ENCODE measurements around the gene MARS1. TPM values are rescaled to one million over a fixed set of nuclear protein-coding genes. Genes with fewer than 3 reads are reported as not detected.

The MARS1 gene
- total RNA-seq, 1 donor from 2014 or later: 290 TPM

DNA sequence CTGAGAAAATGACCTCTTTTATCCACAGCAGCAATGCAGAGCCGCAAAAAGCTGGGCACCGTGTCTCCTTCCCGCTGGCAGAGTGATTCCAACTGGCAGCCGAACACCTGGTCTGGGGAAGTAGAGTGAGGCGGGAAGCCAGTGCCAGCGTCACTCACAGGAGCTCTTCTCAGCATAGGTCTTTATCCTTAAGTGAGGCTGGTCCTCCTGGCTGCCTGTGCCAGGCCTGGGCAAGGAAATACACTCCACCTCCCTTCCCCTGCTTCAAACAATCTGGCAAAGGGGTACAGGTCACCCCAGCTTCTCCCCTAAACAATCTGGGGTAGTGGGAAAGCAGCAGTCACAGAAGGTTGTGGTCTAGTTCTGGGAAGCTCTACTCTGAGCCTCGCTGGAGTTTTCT is 13.0 kb upstream of the MARS1 start:
- Mint-ChIP-seq H3K4me3 (ENCODE audit: low read depth) (no peak overlapping the region), H3K27ac (no peak overlapping the region), H3K27me3 (peaks cover 86% of the 10 kb centered on the region), H3K9me3 (ENCODE audit: low read depth) (no peaks in the 10 kb centered on the region), H3K36me3 (ENCODE audit: insufficient read depth) (no peaks in the 10 kb centered on the region), H3K4me1 (ENCODE audit: low read depth) (peaks cover 6% of the 10 kb centered on the region)
- TF ChIP-seq, protein P1, sequence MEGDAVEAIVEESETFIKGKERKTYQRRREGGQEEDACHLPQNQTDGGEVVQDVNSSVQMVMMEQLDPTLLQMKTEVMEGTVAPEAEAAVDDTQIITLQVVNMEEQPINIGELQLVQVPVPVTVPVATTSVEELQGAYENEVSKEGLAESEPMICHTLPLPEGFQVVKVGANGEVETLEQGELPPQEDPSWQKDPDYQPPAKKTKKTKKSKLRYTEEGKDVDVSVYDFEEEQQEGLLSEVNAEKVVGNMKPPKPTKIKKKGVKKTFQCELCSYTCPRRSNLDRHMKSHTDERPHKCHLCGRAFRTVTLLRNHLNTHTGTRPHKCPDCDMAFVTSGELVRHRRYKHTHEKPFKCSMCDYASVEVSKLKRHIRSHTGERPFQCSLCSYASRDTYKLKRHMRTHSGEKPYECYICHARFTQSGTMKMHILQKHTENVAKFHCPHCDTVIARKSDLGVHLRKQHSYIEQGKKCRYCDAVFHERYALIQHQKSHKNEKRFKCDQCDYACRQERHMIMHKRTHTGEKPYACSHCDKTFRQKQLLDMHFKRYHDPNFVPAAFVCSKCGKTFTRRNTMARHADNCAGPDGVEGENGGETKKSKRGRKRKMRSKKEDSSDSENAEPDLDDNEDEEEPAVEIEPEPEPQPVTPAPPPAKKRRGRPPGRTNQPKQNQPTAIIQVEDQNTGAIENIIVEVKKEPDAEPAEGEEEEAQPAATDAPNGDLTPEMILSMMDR (IDR thresholded peaks at IDR 0.05; ENCODE audit: unreplicated experiment): no peak
- no peak for DNase-seq (ENCODE audit: low spot score, unreplicated experiment)

DNA sequence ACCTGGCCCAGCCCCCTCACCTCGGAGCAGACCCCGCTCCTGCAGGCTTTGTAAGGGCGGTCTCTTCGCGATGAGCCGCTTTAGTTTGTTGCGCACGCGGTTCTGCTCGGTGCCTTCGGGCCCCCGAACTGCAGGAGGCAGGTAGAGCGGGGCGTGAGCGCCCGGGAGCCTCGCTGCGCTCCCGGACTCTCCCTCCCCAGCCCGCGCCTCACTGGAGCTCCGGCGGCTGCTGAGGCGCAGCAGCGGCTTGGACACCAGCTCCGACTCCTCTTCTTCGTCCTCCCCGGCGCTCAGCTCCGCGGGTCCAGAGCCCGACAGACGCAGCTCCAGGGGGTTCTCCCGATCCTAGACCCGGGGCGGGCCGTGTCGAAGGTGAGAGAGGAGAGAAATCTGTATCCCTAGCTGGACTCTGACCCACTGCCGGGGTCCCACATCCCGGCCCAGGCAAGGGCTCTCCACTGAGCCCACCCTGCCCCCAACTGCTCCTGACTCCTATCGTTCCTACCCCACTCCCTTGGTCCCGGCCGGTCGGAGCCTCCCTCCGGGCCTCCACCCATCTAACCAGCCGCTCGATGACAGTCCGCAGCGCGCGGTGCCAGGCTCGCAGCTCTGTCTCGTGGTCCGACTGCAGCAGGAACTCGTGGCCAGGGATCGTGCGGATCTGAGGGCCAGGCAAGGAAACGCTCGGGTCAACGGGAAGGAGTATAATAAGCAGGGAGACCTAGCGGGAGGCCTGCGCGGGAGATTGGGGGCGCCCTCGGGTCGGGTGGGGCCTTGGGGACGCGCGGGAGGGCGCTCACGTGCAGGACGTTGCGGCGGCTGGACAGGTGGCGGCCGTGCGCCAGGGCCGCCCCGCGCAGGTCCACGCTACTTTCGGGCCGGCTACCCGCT is 12.4 kb upstream of the MARS1 start:
- H3K36me3 Mint-ChIP-seq (ENCODE audit: insufficient read depth): no peaks in the 10 kb centered on the region
- H3K27me3 Mint-ChIP-seq: peaks cover 91% of the 10 kb centered on the region
- no peaks in the 10 kb centered on the region for H3K9me3 Mint-ChIP-seq (ENCODE audit: low read depth)
- peak overlapping the region; percentile 55 for H3K4me3 Mint-ChIP-seq (ENCODE audit: low read depth)
- peaks cover 6% of the 10 kb centered on the region for H3K4me1 Mint-ChIP-seq (ENCODE audit: low read depth)
- TF ChIP-seq, protein P1 (IDR thresholded peaks at IDR 0.05; ENCODE audit: unreplicated experiment): no peak
- no peak overlapping the region for H3K27ac Mint-ChIP-seq
- no peak for DNase-seq (ENCODE audit: low spot score, unreplicated experiment)

DNA sequence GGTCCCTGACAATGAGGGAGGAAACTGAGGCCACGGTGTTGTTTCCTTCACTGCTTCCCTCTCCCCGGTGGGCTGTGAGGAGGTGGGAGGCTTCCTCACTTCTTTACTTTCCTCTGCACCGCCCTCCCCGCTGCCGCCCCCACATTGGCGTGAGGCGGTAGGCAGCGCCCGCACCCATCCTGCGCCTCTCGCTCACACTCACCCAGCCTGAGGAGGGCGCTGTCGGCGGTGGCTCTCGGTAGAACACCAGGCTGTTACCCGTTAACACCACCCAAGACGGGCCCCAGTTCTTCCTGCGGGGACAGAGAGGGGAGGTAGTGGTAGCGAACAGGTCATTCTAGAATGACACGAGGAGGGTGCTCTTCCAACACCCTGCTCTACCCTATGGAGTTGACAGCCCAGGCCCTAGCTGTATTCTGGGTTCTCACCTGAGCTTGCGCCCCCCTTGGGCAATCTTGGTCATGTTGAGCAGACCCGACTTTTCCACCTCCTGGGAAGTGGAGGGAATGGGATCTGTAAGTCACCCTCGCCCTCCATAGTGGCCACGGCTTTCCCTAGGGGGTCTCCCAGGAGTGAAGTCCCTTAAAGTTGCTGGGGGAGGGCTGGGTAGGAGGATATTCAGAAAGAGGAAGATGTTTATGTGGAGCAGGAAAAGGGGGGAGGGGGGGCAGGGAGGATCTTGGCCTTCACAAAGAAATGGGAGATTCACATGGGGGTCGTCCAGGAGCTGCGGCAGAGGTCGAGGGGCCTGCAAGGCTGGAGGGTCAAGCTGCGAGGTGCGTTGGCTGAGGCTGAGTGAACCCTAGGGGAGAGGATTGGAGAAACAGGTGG is 11.5 kb upstream of the MARS1 start:
- Mint-ChIP-seq H3K4me1 (ENCODE audit: low read depth) (peaks cover 6% of the 10 kb centered on the region), H3K27ac (no peak overlapping the region), H3K9me3 (ENCODE audit: low read depth) (no peaks in the 10 kb centered on the region), H3K27me3 (peaks cover 95% of the 10 kb centered on the region), H3K36me3 (ENCODE audit: insufficient read depth) (no peaks in the 10 kb centered on the region), H3K4me3 (ENCODE audit: low read depth) (peak overlapping the region; percentile 56)
- no peak for DNase-seq (ENCODE audit: low spot score, unreplicated experiment)
- TF ChIP-seq, protein P1 (IDR thresholded peaks at IDR 0.05; ENCODE audit: unreplicated experiment): peak; percentile 31

DNA sequence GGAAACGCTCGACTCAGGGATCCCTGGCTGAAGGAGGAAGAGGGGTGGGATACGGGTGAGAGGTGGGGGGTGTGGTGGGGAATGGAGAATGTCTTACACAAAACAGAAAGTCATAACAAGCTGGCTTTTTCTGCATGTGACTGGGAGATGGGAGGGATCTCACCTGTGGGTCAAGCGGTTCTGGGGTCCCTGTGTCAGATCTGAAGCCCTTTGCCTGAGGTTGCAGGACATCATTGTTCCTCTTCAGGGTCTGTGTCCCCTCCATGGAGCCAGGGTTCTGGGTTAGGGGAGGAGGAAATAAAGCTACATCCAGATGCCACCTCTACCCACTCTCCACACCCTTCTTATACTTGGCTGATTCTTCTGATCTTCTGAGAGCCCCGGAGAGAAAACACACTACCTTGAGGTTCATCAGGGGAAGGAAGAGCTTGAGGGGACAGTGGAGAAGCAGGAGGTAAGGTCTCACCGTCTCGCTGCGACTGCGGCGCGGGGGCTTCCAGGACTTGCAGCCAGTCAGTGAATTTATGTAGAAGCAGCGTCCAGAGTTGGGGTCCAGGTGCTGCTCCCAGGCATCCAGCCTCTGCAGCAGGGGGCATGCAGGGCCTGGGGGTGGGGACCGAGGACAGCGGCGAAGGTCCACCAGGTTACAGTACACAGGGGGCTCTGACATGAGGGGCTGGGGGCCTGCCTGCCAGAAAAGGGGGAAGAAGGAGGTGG is 10.7 kb upstream of the MARS1 start:
- TF ChIP-seq, protein P1 (IDR thresholded peaks at IDR 0.05; ENCODE audit: unreplicated experiment): no peak
- H3K9me3 Mint-ChIP-seq (ENCODE audit: low read depth): no peaks in the 10 kb centered on the region
- H3K27me3 Mint-ChIP-seq: peaks cover 94% of the 10 kb centered on the region
- H3K36me3 Mint-ChIP-seq (ENCODE audit: insufficient read depth): no peaks in the 10 kb centered on the region
- H3K27ac Mint-ChIP-seq: no peak overlapping the region
- DNase-seq (ENCODE audit: low spot score, unreplicated experiment): no peak
- peaks cover 6% of the 10 kb centered on the region for H3K4me1 Mint-ChIP-seq (ENCODE audit: low read depth)
- H3K4me3 Mint-ChIP-seq (ENCODE audit: low read depth): no peak overlapping the region
